ENCODE data around the gene KASH5.

Gene KASH5

GRCh38 chr19:49433240-49433901, 45.3 kb downstream of the KASH5 start:
- H3K9ac ChIP-seq: no peak overlapping the region
- no peak for TF ChIP-seq CTCF (IDR thresholded peaks at IDR 0.05)
- peaks cover 2% of the 10 kb centered on the region for H3K27me3 ChIP-seq (ENCODE audit: control insufficient read depth, insufficient read depth, low read length)
- no peak overlapping the region for H3K27ac ChIP-seq
- H3K4me2 ChIP-seq (ENCODE audit: low read length): no peak overlapping the region
- H3K36me3 ChIP-seq (ENCODE audit: control insufficient read depth, insufficient read depth, low read length): no peaks in the 10 kb centered on the region
- H3K79me2 ChIP-seq: no peaks in the 10 kb centered on the region
- H3K4me1 ChIP-seq: no peaks in the 10 kb centered on the region
- H2AFZ ChIP-seq: no peak overlapping the region
- H3K4me3 ChIP-seq (ENCODE audit: low read depth, low read length): no peak overlapping the region
- H3K9me3 ChIP-seq (ENCODE audit: control insufficient read depth, low read length): no peaks in the 10 kb centered on the region

- no peaks in the 10 kb centered on the region for H3K79me2 ChIP-seq
- H3K36me3 ChIP-seq (ENCODE audit: control insufficient read depth, insufficient read depth, low read length): no peaks in the 10 kb centered on the region
- TF ChIP-seq CTCF (IDR thresholded peaks at IDR 0.05): no peak
- H3K4me1 ChIP-seq: no peaks in the 10 kb centered on the region
- no peaks in the 10 kb centered on the region for H3K9me3 ChIP-seq (ENCODE audit: control insufficient read depth, low read length)
- H2AFZ ChIP-seq: no peak overlapping the region
- H3K9ac ChIP-seq: no peak overlapping the region
- peaks cover 7% of the 10 kb centered on the region for H3K27me3 ChIP-seq (ENCODE audit: control insufficient read depth, insufficient read depth, low read length)
- H3K4me2 ChIP-seq (ENCODE audit: low read length): no peak overlapping the region
- H3K4me3 ChIP-seq (ENCODE audit: low read depth, low read length): no peak overlapping the region
- H3K27ac ChIP-seq: no peak overlapping the region
These were observed 47.0 kb downstream of the KASH5 start for GRCh38 chr19:49434907-49435583.

- no peaks in the 10 kb centered on the region for H3K79me2 ChIP-seq
- H2AFZ ChIP-seq: no peak overlapping the region
- H3K36me3 ChIP-seq (ENCODE audit: control insufficient read depth, insufficient read depth, low read length): no peaks in the 10 kb centered on the region
- H3K9ac ChIP-seq: no peak overlapping the region
- no peak overlapping the region for H3K27ac ChIP-seq
- peaks cover 7% of the 10 kb centered on the region for H3K27me3 ChIP-seq (ENCODE audit: control insufficient read depth, insufficient read depth, low read length)
- H3K4me3 ChIP-seq (ENCODE audit: low read depth, low read length): no peak overlapping the region
- no peaks in the 10 kb centered on the region for H3K9me3 ChIP-seq (ENCODE audit: control insufficient read depth, low read length)
- TF ChIP-seq CTCF (IDR thresholded peaks at IDR 0.05): no peak
- H3K4me2 ChIP-seq (ENCODE audit: low read length): no peak overlapping the region
- no peaks in the 10 kb centered on the region for H3K4me1 ChIP-seq
These were observed 47.6 kb downstream of the KASH5 start for GRCh38 chr19:49435670-49436069.

- no peak for TF ChIP-seq CTCF (IDR thresholded peaks at IDR 0.05)
- Histone ChIP-seq H3K9ac (no peak overlapping the region), H2AFZ (no peak overlapping the region), H3K4me3 (ENCODE audit: low read depth, low read length) (no peak overlapping the region), H3K36me3 (ENCODE audit: control insufficient read depth, insufficient read depth, low read length) (no peaks in the 10 kb centered on the region), H3K27ac (no peak overlapping the region), H3K4me1 (no peaks in the 10 kb centered on the region), H3K4me2 (ENCODE audit: low read length) (no peak overlapping the region), H3K27me3 (ENCODE audit: control insufficient read depth, insufficient read depth, low read length) (peaks cover 7% of the 10 kb centered on the region), H3K79me2 (no peaks in the 10 kb centered on the region), H3K9me3 (ENCODE audit: control insufficient read depth, low read length) (no peaks in the 10 kb centered on the region)
These were observed 48.5 kb downstream of the KASH5 start for GRCh38 chr19:49436381-49437017.
